PFSK-1 (cell line): ENCODE data around the gene PXDN.

Experiments
- FOXP2 ChIP-seq: optimal IDR thresholded peaks from 2 replicates; pipeline ENCODE3; 2011; ENCODE audit warnings: borderline replicate concordance, control low read depth, inconsistent platforms; ENCODE audit not compliant: insufficient read depth; ENCODE audit errors: extremely low read length, extremely low read depth
- POLR2AphosphoS5 ChIP-seq: IDR thresholded peaks from 2 replicates; pipeline ENCODE4 v1.6.1; 2012; ENCODE audit warnings: low read depth, mild to moderate bottlenecking, control low read depth, low read length, moderate library complexity
- REST ChIP-seq, 2 experiments: IDR thresholded peaks; 2 replicates each; pipeline versions ENCODE4 v1.6.1 to v1.8.0; 2011 to 2012; ENCODE audit warnings: low read depth in 2 of 2, low read length in 2 of 2, control low read depth in 1 of 2, inconsistent platforms in 1 of 2, mild to moderate bottlenecking in 1 of 2, moderate library complexity in 1 of 2; ENCODE audit not compliant: insufficient read depth in 1 of 2
- SIN3A ChIP-seq: IDR thresholded peaks from 2 replicates; pipeline ENCODE4 v1.6.1; 2012; ENCODE audit warnings: mild to moderate bottlenecking, low read length, moderate library complexity, borderline replicate concordance; ENCODE audit not compliant: insufficient read depth
- TAF1 ChIP-seq: IDR thresholded peaks from 2 replicates; pipeline ENCODE4 v1.6.1; 2012; ENCODE audit warnings: low read length, control low read depth, borderline replicate concordance; ENCODE audit not compliant: insufficient read depth

Gene PXDN

GRCh38 chr2:1741851-1742250 is 2.5 kb downstream of the PXDN start:
- TF ChIP-seq SIN3A = no peak; the same call in 1 of the 2 replicates
- TF ChIP-seq TAF1 = 0 out of 2 replicates have a peak, but pooled peaks have one; percentile 16
- TF ChIP-seq POLR2AphosphoS5 = peak; percentile 35; the same call in 1 of the 2 replicates
- TF ChIP-seq REST (IDR thresholded peaks at IDR 0.05; ENCODE audit: insufficient read depth in 1 of 2, low read depth in 2 of 2, low read length in 2 of 2) = no peak
- TF ChIP-seq FOXP2 = no peak

GRCh38 chr2:1740716-1741589 is 3.4 kb downstream of the PXDN start:
- TF ChIP-seq TAF1 (0 out of 2 replicates have a peak, but pooled peaks have one; percentile 16), FOXP2 (no peak), POLR2AphosphoS5 (0 out of 2 replicates have a peak, but pooled peaks have one; percentile 0), REST (IDR thresholded peaks at IDR 0.05; ENCODE audit: insufficient read depth in 1 of 2, low read depth in 2 of 2, low read length in 2 of 2) (no peak), SIN3A (peak; percentile 71; the same call in 1 of the 2 replicates)

- TF ChIP-seq TAF1 (0 out of 2 replicates have a peak, but pooled peaks have one; percentile 8), POLR2AphosphoS5 (no peak; the same call in 1 of the 2 replicates)
Observed at GRCh38 chr2:1739961-1740715, 4.2 kb downstream of the PXDN start.

GRCh38 chr2:1739322-1739957 is 4.9 kb downstream of the PXDN start:
- TF ChIP-seq SIN3A (no peak), POLR2AphosphoS5 (0 out of 2 replicates have a peak, but pooled peaks have one; percentile 49)

- TF ChIP-seq SIN3A = no peak
- 0 out of 4 replicates have a peak, but pooled peaks of 1 of the 2 experiments have one; percentile 7 for TF ChIP-seq REST (IDR thresholded peaks at IDR 0.05; ENCODE audit: insufficient read depth in 1 of 2, low read depth in 2 of 2, low read length in 2 of 2)
- TF ChIP-seq FOXP2 = no peak
- TF ChIP-seq POLR2AphosphoS5 = no peak; the same call in none of the 2 replicates
- peak; percentile 53; the same call in 1 of the 2 replicates for TF ChIP-seq TAF1
Observed at GRCh38 chr2:1738646-1739302, 5.5 kb downstream of the PXDN start.
